DND-41 (cell line): ENCODE measurements around the gene REST.

Source experiments
- CTCF ChIP-seq: IDR thresholded peaks from 2 replicates; pipeline ENCODE4 v1.5.1; 2012; ENCODE audit warnings: borderline replicate concordance, low read length, moderate library complexity, mild to moderate bottlenecking; ENCODE audit not compliant: poor library complexity, severe bottlenecking; ENCODE audit errors: extremely low read depth
- EZH2 ChIP-seq: IDR thresholded peaks from 3 replicates; pipeline ENCODE4 v1.6.1; 2012; ENCODE audit warnings: borderline replicate concordance, low read depth, mild to moderate bottlenecking, moderate library complexity, low read length, inconsistent platforms; ENCODE audit not compliant: severe bottlenecking

- TF ChIP-seq CTCF (no peak), EZH2 (no peak)
These were observed 33.3 kb downstream of the REST start for GRCh38 chr4:56940971-56941370.
